IPS DF 4.7 (cell line): Measurements from ENCODE around the gene UNC50.

Source experiments
- DNase-seq: peaks from one replicate; pipeline ENCODE4 v3.0.0-alpha.2; 2013; ENCODE audit warnings: low spot score; ENCODE audit errors: extremely low read depth

Gene UNC50

DNA sequence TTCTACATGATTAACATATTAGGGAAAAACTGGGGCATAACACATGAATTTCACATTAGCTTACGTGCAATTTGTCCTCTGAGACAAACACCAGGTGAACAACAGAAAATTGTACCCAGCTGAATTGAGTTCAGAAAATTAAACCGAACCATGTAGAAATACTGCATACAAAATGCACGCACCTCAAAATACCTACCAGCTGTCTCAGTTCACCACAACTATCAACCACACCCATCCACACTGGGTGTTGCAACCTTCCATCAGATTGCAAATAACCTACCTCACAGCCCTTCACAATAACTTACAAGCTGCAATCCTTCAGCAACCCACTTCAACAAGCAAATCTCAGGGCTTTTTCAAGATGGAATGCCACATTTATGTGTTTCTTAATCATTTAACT lies 55.9 kb downstream of the UNC50 start:
- no peak for DNase-seq

DNA sequence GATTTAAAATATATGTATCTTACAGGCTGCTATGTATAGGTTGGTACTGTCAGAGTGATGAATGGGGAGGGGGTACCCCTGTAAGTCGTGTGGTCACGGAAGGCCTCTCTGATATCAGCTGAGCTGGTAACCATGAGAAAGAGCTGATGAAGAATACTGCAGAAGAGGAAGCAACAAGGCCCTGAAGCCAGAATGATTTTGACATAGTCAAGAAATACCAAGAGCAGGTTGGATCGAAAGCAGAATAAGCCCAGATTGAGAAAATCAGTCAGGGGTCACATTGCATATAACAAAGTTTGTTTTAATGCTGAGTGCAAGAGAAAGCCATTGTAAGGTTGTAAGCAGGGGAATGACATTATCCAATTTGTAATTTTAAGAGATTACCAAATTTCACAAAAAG lies 57.3 kb downstream of the UNC50 start:
- no peak for DNase-seq
